ENCODE results near the gene TOR1B.

The TOR1B gene

GRCh38 chr9:129823542-129823934, 20.6 kb downstream of the TOR1B start:
- POLR2A ChIA-PET = interaction anchor here (1.0 kb wide), 1 partner anchor 11 kb away, joined by 4 read pairs; no protein-coding TSS in a partner anchor
- TF ChIP-seq CTCF (IDR thresholded peaks at IDR 0.05; ENCODE audit: insufficient read depth, low read length, missing control alignments) = no peak
- peak overlapping the region; percentile 89 for H3K4me3 ChIP-seq (ENCODE audit: low read depth, low read length)
- CTCF ChIA-PET = no interaction called here
- no peak for DNase-seq (ENCODE audit: low read depth, low spot score)

GRCh38 chr9:129823935-129824601, 21.1 kb downstream of the TOR1B start, which contains the start of gene TOR1A:
TOR1A (minus strand) TSS chr9:129824136; CDS start chr9:129824085, 51 bp downstream.
- peak within 1 kb of the TSS; percentile 89 for H3K4me3 ChIP-seq (ENCODE audit: low read depth, low read length)
- peak; percentile 50 for DNase-seq (ENCODE audit: low read depth, low spot score)
- TF ChIP-seq CTCF (IDR thresholded peaks at IDR 0.05; ENCODE audit: insufficient read depth, low read length, missing control alignments) = no peak
- POLR2A ChIA-PET = interaction anchor here (0.6 to 1.0 kb wide), 2 partner anchors 10 to 212 kb away, joined by 3 to 4 read pairs; no protein-coding TSS in a partner anchor
- CTCF ChIA-PET = no interaction called here

- POLR2A ChIA-PET = interaction anchor here (0.9 kb wide), 1 partner anchor 9 kb away, joined by 3 read pairs; the partner anchor contains the start of genes C9orf78 and USP20
- no peak for DNase-seq (ENCODE audit: low read depth, low spot score)
- CTCF ChIA-PET = no interaction called here
- H3K4me3 ChIP-seq (ENCODE audit: low read depth, low read length) = no peak overlapping the region
- TF ChIP-seq CTCF (IDR thresholded peaks at IDR 0.05; ENCODE audit: insufficient read depth, low read length, missing control alignments) = no peak
Observed at GRCh38 chr9:129826344-129826743, 23.4 kb downstream of the TOR1B start.

- TF ChIP-seq CTCF (IDR thresholded peaks at IDR 0.05; ENCODE audit: insufficient read depth, low read length, missing control alignments) = no peak
- ChIA-PET CTCF (no interaction called here), POLR2A (interaction anchor here (0.9 kb wide), 1 partner anchor 8 kb away, joined by 3 read pairs; the partner anchor contains the start of genes C9orf78 and USP20)
- no peak overlapping the region for H3K4me3 ChIP-seq (ENCODE audit: low read depth, low read length)
- DNase-seq (ENCODE audit: low read depth, low spot score) = no peak
Observed at GRCh38 chr9:129826759-129827158, 23.8 kb downstream of the TOR1B start.

- ChIA-PET CTCF (no interaction called here), POLR2A (no interaction called here)
- H3K4me3 ChIP-seq (ENCODE audit: low read depth, low read length) = no peak overlapping the region
- no peak for TF ChIP-seq CTCF (IDR thresholded peaks at IDR 0.05; ENCODE audit: insufficient read depth, low read length, missing control alignments)
- no peak for DNase-seq (ENCODE audit: low read depth, low spot score)
Observed at GRCh38 chr9:129828051-129828450, 25.1 kb downstream of the TOR1B start.

GRCh38 chr9:129828969-129829368, 26.0 kb downstream of the TOR1B start:
- no peak for DNase-seq (ENCODE audit: low read depth, low spot score)
- ChIA-PET POLR2A (no interaction called here), CTCF (no interaction called here)
- no peak for TF ChIP-seq CTCF (IDR thresholded peaks at IDR 0.05; ENCODE audit: insufficient read depth, low read length, missing control alignments)
- H3K4me3 ChIP-seq (ENCODE audit: low read depth, low read length) = no peak overlapping the region
